Astrocyte of the cerebellum (primary cell): ENCODE results near the gene KRT4.

ENCODE experiments used
- DNase-seq: peaks from one replicate; pipeline ENCODE4 v3.0.0-alpha.2; 2011; ENCODE audit warnings: low read depth
- H3K4me3 ChIP-seq: 2 replicates; pipeline ENCODE4 v1.5.1; 2011; ENCODE audit warnings: mild to moderate bottlenecking, low read depth, low read length, moderate library complexity
- in situ Hi-C: cut with HindIII; loops from 2 replicates; pipeline ENCODE4 v1.10.0; 2017; ENCODE audit warnings: low sequenced_read_pairs
- TF ChIP-seq, protein P1 (sequence below): IDR thresholded peaks from 2 replicates; pipeline ENCODE4 v1.5.1; 2012; ENCODE audit warnings: low read length, low read depth, moderate library complexity, mild to moderate bottlenecking; ENCODE audit errors: missing control alignments

KRT4 gene

GRCh38 chr12:52757449-52758176, 56.3 kb downstream of the KRT4 start:
- TF ChIP-seq, protein P1, sequence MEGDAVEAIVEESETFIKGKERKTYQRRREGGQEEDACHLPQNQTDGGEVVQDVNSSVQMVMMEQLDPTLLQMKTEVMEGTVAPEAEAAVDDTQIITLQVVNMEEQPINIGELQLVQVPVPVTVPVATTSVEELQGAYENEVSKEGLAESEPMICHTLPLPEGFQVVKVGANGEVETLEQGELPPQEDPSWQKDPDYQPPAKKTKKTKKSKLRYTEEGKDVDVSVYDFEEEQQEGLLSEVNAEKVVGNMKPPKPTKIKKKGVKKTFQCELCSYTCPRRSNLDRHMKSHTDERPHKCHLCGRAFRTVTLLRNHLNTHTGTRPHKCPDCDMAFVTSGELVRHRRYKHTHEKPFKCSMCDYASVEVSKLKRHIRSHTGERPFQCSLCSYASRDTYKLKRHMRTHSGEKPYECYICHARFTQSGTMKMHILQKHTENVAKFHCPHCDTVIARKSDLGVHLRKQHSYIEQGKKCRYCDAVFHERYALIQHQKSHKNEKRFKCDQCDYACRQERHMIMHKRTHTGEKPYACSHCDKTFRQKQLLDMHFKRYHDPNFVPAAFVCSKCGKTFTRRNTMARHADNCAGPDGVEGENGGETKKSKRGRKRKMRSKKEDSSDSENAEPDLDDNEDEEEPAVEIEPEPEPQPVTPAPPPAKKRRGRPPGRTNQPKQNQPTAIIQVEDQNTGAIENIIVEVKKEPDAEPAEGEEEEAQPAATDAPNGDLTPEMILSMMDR: no peak
- in situ Hi-C loops: loop anchor here (5.0 kb wide), 1 partner anchor 40 kb away; no protein-coding TSS in a partner anchor
- no peak overlapping the region for H3K4me3 ChIP-seq
- DNase-seq: no peak
